DMS53 treated with DMSO at 0.1 percent for 48 hours (cell line): ENCODE data around the gene KDM2B.
"Not testable (repeated sequence)": the region's sequence is repeated elsewhere in the genome, so short reads cannot be mapped to it uniquely, and the experiment has no call there.

ENCODE experiments used
- DNase-seq: peaks from one replicate; lab custom pipeline; 2025; ENCODE audit not compliant: unreplicated experiment; lab: John Stamatoyannopoulos, UW

KDM2B gene

GRCh38 chr12:121398355-121398754, 182.5 kb downstream of the KDM2B start:
- DNase-seq = no peak

- no peak for DNase-seq
Observed at GRCh38 chr12:121397521-121397920, 183.3 kb downstream of the KDM2B start.

DNA sequence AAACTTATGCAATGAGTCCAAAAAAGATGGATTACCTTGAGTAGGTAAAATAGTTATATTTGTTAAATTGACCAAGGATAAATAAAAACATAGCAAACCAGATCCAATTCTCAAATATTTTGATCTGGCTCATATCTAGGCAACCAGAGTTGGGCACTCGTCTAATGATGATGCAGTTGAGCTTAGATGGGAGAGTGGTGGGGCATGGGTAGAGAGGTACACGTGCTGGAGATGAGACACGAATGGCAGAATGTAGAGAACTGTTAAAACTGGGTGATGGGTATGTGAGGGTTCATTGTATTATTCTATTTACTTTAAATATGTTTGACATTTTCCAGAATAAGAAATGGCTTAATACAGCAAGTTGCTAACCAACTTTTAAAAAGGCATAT, 188.5 kb downstream of the KDM2B start:
- DNase-seq = no peak

GRCh38 chr12:121391619-121392324, 189.1 kb downstream of the KDM2B start:
- DNase-seq = no peak

- DNase-seq = no peak
Observed at GRCh38 chr12:121390856-121391255, 190.0 kb downstream of the KDM2B start.

DNA sequence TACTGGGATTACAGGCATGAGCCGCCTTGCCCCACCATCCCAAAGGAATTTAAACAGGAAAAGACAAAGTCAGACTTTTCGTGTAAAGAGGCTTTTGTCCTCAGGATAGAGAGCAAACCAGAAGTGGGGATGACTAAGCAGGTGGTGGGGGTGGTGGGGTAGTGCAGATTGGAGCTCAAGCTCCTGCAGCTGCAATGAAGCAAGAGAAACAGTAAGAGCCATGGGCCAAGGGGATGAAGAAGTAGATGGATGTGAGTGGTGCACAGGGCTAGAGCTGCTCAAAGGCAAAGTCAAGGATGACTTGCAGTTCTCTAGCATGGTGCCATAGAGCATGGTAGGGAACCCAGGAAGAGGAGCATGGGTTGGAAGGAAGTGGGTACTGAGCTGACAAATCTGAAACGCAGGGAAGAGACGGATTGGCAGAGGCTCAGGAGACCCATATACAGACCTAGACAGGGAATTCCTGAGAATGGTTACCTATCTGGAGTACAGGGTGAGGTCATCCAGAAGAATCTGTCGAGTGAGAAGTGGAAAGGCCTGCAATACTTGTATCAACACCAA, 192.3 kb downstream of the KDM2B start:
- no peak for DNase-seq

GRCh38 chr12:121384891-121385290, 195.9 kb downstream of the KDM2B start:
- DNase-seq = not testable (repeated sequence)

GRCh38 chr12:121383601-121384021, 197.2 kb downstream of the KDM2B start:
- no peak for DNase-seq

- DNase-seq = no peak
Observed at GRCh38 chr12:121379945-121380344, 200.9 kb downstream of the KDM2B start.
